ENCODE data around the gene LRBA.

LRBA gene

DNA sequence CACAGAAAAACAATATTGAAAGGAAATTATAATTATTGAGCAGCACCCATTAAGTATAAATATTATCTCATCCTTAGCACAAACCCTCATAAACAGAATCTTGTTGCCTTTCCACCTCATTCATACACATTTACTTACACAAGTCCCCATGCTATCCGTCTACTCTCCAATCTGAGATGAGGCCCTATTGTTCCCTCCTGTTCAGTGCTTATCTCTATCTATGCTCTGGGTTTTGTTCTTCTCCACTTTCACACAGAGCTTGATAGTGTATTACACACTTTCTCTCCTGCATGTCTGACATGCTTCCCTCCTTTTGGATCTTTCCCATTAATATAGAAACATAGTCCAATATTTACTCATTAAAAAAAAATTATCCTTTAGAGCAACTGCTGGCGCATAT is 671.3 kb downstream of the LRBA start:
- no peak for DNase-seq

DNA sequence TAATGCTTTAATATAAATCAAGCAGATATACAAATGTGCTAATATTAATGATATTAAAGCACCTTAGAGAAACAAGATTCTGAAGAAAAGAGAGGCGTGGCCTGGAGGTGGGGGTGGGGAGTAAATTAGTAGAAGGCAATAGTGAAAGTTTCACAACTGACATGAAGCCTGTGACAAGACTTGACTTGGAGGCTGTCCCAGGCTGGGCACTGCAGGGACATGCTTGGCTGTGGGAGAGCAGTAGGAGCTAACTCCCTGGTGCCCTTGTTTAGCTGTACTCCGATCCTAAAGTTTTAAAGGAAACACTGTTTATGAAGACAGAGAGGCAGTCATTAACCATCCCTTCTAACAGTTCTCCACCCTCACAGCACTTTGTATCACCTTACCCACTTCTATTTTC is 672.1 kb downstream of the LRBA start:
- DNase-seq: no peak

DNA sequence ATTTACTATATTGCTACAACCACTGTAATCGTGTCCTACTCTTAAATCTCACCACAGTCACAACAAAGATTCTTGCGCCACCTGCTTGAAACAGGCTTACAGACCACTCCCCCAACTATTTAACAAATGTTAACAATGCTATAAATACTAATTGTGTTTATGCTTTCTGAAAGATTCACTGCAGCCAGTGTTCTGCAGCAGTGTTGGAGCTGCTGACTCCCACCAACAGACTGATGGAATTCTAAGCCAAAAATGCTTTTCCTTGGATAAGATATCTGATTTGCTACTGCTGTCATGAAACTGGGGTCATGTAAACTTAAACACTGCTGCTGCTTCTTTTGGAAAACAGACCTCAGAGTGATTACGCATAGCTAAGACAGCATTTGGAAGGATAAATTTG is 677.4 kb downstream of the LRBA start:
- DNase-seq: no peak

DNA sequence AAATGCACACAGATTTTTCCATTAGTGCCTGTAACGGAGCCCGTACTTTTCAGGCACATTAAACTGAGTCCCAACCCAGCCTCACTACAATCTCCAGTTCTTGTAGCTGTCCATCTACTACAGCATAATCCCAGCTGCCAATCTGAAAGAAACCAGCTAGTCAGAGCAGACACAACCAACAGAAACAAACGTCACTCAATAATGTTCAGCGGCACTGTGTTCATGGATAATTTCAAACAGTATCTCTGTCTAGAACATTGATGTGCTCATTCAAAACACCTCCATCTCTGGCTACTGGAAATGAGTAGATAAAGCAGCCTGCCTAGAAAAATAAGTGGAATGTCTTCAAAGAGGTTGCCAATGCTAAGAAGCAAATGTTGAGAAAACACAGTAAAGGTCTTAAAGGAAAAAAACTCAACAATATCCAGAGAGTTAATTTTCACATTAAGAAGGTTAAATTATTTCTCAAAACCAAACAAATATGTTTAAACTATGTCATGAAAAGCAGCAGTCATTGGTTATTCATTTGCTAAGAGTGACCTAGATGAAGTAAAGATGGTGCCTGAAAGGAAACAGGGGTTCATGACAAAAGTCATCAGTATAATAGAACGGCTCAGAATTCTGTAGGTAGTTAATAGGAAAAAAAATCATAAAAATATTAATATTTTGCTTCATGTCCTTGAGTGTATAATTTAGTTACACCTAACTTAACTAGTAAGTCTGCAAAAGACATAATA is 678.2 kb downstream of the LRBA start:
- no peak for DNase-seq

DNA sequence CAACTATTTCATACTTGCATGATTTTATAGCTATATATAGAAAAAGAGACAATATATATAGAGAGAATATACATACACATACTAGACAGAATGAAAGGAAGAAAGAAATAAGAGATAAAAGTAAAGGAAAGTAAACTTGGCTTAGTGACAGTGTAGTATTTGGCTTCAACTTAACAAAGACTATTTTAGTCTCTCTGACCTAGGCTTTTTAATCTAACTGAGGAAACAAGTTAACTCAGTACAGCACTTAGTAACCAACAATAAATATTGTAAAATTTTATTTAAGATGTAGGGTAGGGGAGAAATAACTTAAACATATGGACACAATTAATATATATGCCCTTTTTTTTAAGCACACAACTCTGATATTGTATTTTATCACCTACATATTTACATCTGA is 682.1 kb downstream of the LRBA start:
- DNase-seq: no peak

DNA sequence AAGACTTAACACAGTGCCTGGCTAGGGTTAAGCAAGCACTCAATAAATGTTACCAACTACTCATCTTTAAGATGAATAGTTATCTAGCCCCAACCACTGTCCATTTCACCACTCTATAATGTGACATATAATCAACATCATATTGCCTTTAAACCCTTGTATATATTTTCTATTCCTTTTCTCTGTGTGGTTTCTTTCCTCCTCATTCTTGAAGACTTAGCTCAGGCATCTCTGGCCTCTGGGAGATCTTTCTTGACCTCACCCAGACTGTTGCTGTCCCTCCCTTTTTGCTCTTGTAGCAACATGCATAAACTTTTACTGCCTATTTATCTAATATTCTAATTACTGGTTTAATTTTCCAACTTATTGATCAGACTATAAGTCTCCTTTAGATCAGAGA is 683.0 kb downstream of the LRBA start:
- no peak for DNase-seq

DNA sequence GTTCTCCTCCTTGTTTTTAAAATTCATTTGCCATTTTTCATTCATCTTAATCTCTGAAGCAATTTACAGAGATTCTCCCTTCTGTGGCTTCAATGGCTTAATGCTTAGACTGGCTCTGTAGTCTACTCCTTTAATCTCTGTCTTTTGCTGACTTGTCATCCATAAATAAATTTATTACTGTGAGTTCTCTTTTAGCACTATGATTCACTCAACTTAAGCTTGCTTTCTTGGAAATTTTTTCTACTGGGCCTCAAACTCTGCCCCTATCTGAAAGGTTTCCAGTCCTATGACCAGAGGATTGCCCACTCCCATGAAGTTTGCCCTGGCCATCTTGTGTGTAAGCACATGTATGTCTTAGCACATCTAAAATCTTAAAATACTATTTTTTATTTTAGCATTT is 685.7 kb downstream of the LRBA start:
- DNase-seq: no peak

DNA sequence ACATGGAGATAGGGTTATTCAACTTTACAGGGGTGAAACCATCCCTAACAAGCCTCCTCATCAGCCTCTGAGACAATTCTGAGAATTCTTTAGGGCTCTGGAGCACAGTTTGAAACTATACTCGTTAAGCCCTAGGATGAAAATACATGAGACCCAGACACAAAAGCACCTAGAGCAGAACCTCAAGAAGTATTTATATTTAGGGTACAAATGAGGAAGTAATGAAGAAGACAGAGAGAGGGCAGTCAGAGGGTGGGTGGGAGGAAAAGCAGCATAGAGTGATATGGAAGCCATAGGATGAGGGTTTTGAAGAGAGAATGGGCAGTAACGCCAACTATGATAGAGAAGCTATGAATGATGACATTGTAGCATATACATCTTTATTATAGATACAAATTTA is 686.6 kb downstream of the LRBA start:
- DNase-seq: no peak

DNA sequence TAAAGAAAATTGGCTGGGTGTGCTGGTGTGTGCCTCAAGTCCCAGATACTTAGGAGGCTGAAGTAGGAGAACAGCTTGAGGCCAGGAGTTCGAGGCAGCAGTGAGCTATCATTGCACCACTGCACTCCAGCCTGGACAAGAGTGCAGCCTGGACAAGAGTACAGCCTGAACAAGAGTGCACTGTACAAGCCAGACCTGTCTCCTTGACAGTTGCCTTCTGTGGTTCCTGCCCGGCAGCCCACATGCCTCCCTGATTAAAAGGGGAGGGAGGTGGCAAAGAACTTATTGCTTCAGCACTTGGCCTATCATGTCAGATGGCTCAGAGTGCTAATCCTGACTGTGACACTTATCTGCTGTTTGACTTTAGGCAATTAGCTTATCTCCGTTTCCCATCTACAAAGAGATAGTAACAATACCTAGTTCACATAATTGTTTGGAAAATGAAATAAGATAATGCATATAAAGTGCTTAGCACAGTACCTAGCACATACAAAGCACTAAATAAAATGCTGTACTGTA is 687.8 kb downstream of the LRBA start:
- DNase-seq: no peak

DNA sequence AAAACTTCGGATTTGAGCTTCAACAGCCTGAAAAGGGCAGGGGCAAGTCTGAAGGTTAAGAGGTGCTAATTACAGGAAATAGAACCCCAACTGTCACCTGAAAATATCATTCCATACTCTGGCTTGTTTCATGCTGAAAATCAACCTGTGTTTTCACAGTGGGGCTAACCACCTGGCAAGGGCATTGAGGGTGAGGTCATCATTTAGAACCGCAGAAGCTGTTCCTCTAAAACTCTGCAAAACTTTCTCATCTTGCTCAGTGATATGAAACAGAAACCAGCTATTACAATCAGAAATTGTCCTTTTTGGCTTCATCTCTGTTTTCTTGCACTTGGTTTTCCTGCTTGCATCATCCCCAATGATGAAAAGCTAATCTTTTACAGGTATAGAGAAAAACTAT is 689.2 kb downstream of the LRBA start:
- DNase-seq: no peak

DNA sequence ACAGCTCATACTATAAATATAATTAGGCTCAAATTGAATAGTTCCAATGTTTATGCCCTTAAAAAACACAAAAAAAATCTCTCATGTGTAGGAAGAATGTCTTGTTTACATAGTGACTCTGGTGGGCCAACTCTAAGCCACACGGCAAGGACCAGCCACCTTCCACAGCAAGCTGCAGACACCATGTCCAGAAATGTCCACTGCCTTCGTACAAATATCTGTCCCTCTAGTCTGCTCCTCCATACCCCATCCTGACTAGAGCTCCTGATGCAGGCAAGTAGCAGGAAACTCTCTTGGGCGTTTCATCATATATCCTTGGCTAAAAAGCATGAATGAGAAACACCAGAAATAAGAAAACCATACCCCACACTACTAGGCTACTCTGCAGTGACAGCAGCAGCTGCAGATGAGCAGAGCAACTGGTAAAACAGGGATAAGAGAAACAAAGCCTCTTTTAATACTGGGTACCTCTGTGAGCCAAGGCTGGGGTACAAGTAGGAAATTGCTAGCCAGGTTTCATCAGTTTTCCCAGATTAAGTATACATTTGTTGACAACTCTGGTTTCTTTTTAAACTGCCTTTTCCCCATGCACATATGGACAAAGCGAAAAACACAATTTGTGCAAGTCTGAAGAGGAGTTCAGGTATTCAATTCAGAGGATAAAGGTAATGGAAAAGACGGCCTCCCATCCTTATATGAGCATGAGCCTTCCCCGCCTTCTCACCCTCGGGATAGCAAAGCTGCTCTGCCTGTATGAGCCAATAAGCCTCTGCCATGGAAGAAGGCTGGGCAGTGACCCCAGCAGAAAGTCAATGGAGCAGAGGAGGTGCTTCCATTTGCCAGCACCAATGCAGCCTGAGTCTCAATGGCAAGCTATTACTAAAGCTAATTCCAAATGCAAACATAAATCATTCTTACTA is 691.4 kb downstream of the LRBA start:
- no peak for DNase-seq

DNA sequence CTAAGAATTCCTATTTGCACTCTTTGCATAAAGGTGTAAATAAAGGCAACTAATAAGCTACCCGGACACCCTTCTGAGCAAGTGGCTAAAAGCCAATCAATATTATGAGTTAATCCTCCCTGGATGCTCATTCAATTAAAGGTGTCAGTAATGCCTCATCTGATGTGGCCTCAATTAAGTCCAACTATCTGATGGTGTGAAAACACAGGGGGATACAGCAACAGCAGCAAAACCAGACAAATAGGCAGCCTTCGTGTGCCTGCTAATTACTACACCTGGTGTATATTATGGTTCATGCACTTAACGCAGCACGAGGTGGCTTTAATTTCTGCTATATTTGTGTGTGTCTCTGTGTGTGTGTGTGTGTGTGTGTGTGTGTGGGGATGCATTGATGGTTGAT is 692.4 kb downstream of the LRBA start:
- DNase-seq: no peak

DNA sequence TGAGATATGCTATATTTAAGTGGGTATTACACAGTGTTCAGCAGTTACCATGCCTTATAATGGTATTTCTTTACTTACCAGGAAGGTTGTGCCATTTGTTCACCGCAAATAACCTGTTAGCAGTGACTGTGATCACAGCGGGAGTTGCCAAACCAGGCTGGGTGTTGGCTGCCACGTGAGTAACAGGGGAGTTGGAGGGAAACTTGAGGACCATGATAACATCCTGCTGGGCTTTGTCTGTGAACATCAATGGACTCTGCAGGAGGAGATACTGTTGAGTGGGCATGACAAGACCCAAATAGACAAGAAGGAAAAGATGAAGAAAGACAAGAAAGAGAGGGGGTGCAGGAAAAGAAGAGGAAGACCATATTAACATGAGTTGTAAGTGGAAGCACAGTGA is 694.0 kb downstream of the LRBA start:
- DNase-seq: no peak

DNA sequence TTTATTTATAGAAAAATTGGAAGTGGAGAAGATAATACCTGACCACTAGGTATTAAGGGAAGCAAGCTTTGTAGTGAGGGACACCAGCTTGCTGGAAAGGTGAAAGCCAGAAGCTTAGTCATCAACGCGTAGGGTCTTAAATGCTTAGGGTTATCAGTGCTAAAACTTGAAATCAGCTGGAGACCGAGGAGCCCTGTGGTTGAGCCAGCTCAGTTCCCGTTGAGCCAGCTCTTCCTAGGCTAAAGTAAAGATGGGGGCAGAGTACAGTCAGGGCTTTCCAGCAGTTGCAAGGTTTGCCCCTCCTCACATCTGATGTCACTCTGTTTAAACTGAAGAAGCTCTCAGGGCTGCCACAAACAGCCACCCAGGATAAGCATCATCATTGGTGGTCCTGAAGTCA is 696.1 kb downstream of the LRBA start:
- no peak for DNase-seq

DNA sequence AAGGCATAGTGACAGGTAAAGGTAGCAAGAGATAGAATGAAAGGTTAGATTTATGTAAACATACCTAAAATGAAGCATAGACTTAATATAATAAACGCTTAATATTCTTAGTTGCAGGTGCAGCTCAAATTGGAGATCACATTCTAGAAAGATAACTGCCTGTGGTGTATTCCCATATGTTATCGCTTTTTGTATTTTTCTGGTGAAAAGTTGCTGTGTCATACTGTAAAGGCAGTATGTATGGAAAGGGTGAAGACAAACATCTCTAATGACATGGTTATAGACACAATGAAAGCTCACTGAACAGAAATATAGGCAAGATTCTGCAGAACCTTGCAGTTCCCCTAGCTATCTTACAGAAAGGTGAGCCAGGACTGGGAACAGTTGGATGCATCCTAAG is 696.6 kb downstream of the LRBA start:
- no peak for DNase-seq

DNA sequence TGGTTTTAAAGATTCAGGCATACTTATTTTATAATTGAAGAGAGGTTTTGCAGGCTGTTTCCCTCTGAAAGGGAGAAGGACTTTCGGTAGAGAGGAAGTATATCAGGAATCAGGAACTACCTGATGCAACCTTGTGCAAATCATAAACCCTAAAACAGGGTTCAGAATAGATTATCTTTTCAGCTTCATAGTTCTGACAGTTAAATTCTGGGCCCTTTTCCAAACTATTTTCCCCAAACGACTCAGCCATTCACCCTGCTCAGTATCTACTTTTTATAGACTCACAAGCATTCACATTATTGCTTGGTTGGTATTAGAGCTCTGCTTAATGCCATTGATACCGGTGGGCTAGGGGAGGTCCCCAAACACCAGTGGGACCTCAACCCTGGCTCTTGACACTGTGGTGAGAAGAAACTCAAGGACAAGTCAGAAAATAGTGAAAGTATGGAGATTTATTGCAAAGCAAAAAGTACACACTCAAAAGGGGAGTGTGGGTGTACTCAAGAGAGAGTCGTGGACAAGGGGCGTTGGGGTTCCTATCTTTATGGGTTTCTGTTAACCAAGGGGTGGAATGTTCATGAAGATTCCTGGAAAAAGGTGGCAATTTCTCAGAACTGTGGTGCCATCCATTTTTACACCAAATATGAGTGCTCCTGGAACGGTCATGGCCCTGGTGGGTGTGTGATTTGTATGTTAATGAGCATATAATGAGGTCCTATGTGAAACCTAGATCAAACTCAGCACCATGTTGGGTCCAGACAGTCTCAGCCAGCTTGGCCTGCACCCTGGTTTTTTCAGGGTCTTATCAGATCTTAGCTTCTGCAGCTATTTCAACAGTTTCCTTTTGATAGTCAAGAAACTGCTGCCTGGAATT is 698.5 kb downstream of the LRBA start:
- DNase-seq: no peak

DNA sequence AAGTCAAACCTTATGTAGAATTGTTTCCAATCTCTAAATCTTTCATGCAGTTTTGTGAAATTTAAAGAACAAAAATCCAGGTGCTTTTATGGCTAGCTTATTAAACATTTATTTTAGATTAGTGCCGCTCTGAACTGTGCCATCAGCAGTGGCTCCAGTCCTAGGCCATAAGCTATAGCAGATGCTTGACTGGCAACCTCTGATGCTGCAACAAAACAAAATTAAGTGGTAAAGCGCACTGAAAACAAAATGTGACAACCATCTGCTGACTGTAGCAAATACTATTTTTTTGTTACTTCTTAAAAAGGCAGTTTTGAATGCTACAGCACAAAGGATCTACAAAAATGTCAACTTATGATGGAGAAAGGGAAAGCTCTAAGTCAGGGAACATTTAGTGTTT is 699.4 kb downstream of the LRBA start:
- no peak for DNase-seq

DNA sequence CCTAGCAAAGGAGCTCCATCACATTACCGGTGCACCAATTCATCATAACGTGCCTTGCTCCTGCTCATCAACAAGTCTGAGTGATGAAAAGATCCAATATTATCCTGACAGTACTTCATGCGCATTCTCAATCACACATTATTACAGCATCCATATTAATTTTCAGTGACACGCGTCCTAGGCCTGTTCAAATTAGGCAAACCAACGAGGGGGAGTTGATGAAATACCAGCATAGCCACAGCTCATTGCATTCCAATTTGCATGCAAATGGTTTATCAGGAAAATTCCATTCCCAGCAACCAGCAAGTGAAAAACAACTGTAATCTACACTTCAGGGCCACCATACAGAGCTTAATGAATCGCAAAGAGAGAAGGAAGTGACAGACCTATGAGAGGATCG is 699.9 kb downstream of the LRBA start:
- DNase-seq: no peak

DNA sequence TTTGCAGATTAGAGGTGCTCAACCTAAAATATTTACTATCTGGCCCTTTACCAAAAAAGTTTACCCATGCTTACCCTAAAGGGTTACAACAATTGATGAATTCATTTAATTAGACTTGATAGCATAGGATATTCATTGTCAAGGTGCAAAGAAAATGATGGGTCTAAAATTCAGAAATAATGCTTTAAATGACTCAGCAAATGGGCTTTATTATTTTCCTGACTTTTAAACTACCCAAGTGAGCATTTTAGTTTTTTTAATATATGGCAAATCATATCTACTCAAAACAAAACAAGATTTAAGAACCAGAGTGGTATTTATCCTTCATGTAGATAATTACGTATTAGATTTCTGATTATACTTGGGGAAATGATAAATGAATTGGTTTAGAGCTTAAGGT is 701.1 kb downstream of the LRBA start:
- DNase-seq: no peak

DNA sequence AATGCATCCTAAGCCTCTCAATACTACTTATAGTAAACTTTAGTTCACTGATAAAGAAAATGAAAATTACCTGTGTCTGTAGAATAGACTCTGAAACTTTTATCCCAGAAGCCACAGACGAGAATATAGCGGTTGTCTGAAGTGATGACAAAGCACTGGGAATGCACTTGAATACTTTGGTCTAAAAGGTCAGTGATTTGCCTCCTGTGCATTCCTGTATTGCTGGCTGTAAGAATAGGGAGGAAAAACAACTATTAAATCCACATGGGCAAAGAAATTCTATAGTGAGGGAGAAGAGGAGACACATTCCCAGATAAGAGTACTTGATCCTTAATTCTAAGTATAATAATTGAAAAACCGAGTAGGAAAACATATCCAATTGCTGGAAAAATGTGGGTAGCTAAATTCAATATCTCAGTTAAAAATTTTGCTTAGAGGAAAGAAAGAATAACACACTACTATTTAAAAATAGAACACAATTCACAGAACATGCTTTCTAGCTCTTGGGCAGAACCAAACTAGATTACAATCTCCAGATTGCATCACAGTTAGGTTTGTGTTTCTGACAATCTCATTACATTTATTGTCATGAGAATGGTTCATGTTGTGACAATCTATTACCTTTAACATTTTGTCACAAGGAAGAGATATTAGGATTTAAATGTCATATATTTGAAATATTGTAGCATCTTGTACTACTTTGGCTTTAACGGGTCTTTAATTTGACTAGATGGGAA is 704.8 kb downstream of the LRBA start:
- DNase-seq: no peak

DNA sequence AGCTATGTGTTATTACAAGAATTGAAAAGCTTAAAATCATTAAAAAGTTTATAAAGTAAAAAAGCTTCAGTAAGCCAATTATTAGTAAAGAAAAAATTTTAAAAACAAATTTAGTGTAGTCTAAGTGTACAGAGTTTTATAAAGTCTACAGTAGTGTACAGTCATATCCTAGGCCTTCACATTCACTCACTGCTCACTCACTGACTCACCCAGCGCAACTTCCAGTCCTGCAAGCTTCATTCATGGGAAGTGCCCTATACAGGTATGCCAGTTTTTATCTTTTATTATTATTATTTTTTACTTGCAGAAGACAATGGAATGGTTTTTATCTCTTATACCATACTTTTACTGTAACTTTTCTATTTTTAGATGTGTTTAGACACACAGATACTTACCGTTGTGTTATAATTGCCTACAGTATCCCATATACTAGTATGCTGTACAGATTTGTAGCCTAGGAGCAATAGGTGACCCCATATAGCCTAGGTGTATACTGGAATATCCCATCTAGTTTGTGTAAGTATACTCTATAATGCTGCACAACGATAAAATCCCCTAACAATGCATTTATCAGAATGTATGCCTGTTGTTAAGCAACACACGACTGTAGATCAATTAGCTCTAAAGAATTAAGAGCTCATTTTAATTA is 706.1 kb downstream of the LRBA start:
- no peak for DNase-seq

DNA sequence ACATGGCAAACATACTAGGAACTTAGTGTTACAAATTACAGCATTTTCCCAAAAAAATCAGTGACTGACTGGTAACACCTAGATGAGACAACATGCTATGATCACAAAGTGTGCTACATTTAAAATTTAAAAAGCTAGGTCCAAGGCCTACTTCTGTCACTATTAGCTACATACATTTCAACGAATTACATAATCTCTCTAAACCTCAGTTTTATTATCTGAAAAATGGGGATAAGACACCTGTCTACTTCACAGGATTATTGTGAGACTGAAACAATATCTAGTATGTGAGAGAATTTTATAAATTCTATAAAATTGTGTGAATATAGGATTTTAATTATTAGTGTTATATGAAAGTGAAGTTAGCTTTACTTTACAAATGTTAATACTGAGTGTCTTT is 708.4 kb downstream of the LRBA start:
- no peak for DNase-seq
